SH-SY5Y (cell line): ENCODE data around the gene RHOXF1.

Source experiments
- GATA2 ChIP-seq: IDR thresholded peaks from 2 replicates; pipeline ENCODE4 v1.6.1; 2011; ENCODE audit warnings: mild to moderate bottlenecking, low read depth, low read length
- GATA3 ChIP-seq: IDR thresholded peaks from 2 replicates; pipeline ENCODE4 v1.6.1; 2011; ENCODE audit warnings: low read depth, mild to moderate bottlenecking, low read length, moderate library complexity

- TF ChIP-seq GATA3 (no peak), GATA2 (no peak)
Observed at GRCh38 chrX:120140293-120140981, 24.7 kb upstream of the RHOXF1 start.
